Neural crest cell (in vitro differentiated cells): Measurements from ENCODE around the gene OR10A6. TPM values are rescaled to one million over a fixed set of nuclear protein-coding genes. Genes with fewer than 3 reads are reported as not detected.

Source experiments
- DNase-seq: peaks from one replicate; pipeline ENCODE4 v3.0.0; 2021; ENCODE audit warnings: low read depth, mixed read lengths, low spot score
- H3K27ac Mint-ChIP-seq: one replicate; pipeline ENCODE4 v1.8.0; 2021; ENCODE audit warnings: mild to moderate bottlenecking, mixed read lengths; ENCODE audit not compliant: unreplicated experiment
- H3K27me3 Mint-ChIP-seq: 2 replicates; pipeline ENCODE4 v1.8.0; 2021; ENCODE audit warnings: low read depth, mild to moderate bottlenecking, mixed read lengths
- H3K36me3 Mint-ChIP-seq: 2 replicates; pipeline ENCODE4 v1.8.0; 2021; ENCODE audit warnings: low read depth, mild to moderate bottlenecking, mixed read lengths
- H3K4me1 Mint-ChIP-seq: 2 replicates; pipeline ENCODE4 v1.8.0; 2021; ENCODE audit warnings: mixed read lengths
- H3K4me3 Mint-ChIP-seq: one replicate; pipeline ENCODE4 v1.8.0; 2021; ENCODE audit warnings: mild to moderate bottlenecking, mixed read lengths
- H3K9me3 Mint-ChIP-seq: 2 replicates; pipeline ENCODE4 v1.8.0; 2021; ENCODE audit warnings: mixed read lengths
- total RNA-seq: library from RNA; stranded (reverse); gene quantifications from 2 replicates; pipeline ENCODE4 v1.2.1, GENCODE V29; 2021
- TF ChIP-seq, protein P1 (sequence below): fragments of 200-600 bp; sonication (generic); conservative IDR thresholded peaks from 2 replicates; pipeline ENCODE4 v1.5.0; 2021; ENCODE audit warnings: antibody characterized with exemption, mild to moderate bottlenecking

Gene OR10A6
- total RNA-seq, 1 donor from 2014 or later: not detected

DNA sequence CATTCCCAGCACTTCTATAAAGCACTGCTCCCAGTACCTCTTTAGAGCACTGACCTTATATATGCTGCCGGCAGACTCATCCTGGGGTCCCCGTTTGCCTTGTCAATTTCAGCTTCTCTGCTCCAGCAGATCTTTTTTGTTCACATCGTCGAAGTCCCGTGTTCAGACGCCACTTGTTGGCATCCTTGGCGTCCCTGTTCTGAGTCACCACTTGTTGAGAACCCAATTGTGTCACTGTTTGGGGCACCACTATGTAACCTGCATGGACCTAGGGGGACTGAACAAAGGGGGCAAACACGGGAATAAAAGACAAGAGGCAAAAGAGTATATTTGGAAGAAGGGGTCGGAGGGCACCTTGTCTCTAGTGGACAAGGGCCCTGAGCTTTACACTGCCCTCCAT is 25.5 kb downstream of the OR10A6 start:
- H3K27ac Mint-ChIP-seq: no peak overlapping the region
- no peaks in the 10 kb centered on the region for H3K36me3 Mint-ChIP-seq
- peaks cover 5% of the 10 kb centered on the region for H3K27me3 Mint-ChIP-seq
- no peak for DNase-seq
- H3K4me1 Mint-ChIP-seq: peaks cover 16% of the 10 kb centered on the region
- H3K4me3 Mint-ChIP-seq: no peak overlapping the region
- H3K9me3 Mint-ChIP-seq: no peaks in the 10 kb centered on the region
- TF ChIP-seq, protein P1, sequence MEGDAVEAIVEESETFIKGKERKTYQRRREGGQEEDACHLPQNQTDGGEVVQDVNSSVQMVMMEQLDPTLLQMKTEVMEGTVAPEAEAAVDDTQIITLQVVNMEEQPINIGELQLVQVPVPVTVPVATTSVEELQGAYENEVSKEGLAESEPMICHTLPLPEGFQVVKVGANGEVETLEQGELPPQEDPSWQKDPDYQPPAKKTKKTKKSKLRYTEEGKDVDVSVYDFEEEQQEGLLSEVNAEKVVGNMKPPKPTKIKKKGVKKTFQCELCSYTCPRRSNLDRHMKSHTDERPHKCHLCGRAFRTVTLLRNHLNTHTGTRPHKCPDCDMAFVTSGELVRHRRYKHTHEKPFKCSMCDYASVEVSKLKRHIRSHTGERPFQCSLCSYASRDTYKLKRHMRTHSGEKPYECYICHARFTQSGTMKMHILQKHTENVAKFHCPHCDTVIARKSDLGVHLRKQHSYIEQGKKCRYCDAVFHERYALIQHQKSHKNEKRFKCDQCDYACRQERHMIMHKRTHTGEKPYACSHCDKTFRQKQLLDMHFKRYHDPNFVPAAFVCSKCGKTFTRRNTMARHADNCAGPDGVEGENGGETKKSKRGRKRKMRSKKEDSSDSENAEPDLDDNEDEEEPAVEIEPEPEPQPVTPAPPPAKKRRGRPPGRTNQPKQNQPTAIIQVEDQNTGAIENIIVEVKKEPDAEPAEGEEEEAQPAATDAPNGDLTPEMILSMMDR: no peak

DNA sequence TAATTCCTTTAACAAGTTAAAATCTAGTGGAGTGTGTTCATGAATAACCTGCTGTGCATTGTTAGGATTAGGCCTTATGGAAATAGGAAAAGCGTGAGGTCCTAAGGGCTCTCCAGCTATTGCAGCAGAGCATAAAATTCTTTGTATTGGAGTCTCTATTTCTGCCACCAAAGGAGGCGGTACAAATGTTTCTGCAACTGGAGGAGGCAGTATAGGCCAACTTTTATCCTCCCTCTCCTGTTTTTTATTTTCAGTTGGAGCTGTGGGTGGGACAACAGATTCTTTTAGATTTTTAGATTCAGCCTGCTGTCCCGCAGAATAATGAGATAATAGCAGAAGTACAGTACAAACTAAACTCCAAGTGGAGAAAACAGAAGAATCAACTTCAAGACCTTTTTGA is 26.2 kb downstream of the OR10A6 start:
- DNase-seq: no peak
- TF ChIP-seq, protein P1: no peak
- H3K27me3 Mint-ChIP-seq: peaks cover 5% of the 10 kb centered on the region
- H3K4me3 Mint-ChIP-seq: no peak overlapping the region
- H3K4me1 Mint-ChIP-seq: peaks cover 16% of the 10 kb centered on the region
- H3K36me3 Mint-ChIP-seq: no peaks in the 10 kb centered on the region
- H3K27ac Mint-ChIP-seq: no peak overlapping the region
- H3K9me3 Mint-ChIP-seq: no peaks in the 10 kb centered on the region

DNA sequence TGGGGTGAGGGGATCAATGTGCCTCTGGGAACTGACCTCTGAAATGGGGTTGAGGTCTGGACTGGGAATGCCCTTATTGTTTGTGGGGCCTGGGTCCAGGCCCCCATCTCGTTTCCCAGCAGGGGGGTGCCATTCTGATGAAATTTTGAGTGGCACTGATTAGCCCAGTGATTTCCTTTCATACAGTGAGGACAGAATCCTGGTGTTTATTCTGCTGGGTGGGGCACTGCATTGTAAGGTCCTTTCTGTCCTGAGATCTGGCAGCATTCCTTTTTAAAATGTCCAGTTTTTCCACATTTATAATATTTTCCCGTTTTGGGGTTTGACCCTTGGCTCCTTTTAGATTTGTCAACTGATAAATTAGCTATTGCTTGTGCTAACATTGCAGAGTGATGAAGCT is 27.1 kb downstream of the OR10A6 start:
- Mint-ChIP-seq H3K27me3 (peaks cover 5% of the 10 kb centered on the region), H3K4me1 (peaks cover 16% of the 10 kb centered on the region), H3K9me3 (no peaks in the 10 kb centered on the region), H3K36me3 (no peaks in the 10 kb centered on the region), H3K27ac (no peak overlapping the region), H3K4me3 (no peak overlapping the region)
- no peak for DNase-seq
- TF ChIP-seq, protein P1: no peak

DNA sequence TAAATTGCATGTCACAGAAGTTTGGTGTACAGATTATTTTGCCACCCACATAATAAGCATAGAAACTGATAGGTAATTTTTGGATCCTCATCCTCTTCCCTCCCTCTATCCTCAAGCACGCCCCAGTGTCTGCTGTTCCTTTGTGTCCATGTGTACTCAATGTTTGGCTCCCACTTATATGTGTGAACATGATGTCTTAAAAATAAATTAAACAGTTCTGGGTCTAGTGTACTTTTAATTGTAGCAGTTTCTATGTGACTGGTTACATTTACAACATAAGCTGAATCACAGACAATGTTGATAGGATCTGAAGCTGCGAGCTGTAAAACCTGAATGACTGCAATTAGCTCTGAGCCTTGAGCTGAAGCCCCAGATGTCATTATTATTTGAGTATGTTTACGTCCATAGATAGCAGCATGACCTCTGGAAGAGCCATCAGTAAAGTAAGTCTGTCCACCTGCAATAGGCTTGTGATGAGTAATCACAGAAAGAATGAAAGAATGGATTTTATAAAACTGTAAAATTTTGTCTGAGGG is 29.7 kb downstream of the OR10A6 start:
- TF ChIP-seq, protein P1: no peak
- DNase-seq: no peak
- Mint-ChIP-seq H3K27me3 (peaks cover 5% of the 10 kb centered on the region), H3K27ac (no peak overlapping the region), H3K4me3 (no peak overlapping the region), H3K9me3 (no peaks in the 10 kb centered on the region), H3K4me1 (peaks cover 16% of the 10 kb centered on the region), H3K36me3 (no peaks in the 10 kb centered on the region)

DNA sequence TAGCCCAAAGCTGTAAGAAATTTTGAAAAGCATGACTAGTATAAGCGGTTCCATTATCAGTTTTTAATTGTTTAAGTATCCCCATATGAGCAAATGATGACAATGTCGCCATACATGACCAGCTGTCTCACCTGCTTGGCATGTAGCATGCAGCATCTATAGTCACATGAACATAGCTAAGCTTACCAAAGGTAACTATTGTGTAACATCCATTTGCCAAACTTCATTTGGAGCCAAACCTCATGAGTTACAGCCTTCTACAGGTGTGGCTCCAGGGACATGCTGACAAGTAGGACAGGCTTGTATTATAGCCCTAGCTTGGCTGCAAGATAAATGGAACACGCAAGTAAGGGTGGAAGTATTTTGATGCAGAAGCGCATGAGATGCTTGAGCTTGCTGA is 30.4 kb downstream of the OR10A6 start:
- no peak overlapping the region for H3K27ac Mint-ChIP-seq
- TF ChIP-seq, protein P1: no peak
- H3K27me3 Mint-ChIP-seq: peaks cover 5% of the 10 kb centered on the region

More for the DNA sequence above, 30.4 kb downstream of the OR10A6 start:
- Mint-ChIP-seq H3K36me3 (no peaks in the 10 kb centered on the region), H3K9me3 (no peaks in the 10 kb centered on the region), H3K4me3 (no peak overlapping the region), H3K4me1 (peaks cover 11% of the 10 kb centered on the region)
- no peak for DNase-seq
